ENCODE results near the gene CHGA. TPM values are rescaled to one million over a fixed set of nuclear protein-coding genes. Genes with fewer than 3 reads are reported as not detected.

The CHGA gene
- total RNA-seq, 1 experiment from 2014 or later, result 8.5 TPM

DNA sequence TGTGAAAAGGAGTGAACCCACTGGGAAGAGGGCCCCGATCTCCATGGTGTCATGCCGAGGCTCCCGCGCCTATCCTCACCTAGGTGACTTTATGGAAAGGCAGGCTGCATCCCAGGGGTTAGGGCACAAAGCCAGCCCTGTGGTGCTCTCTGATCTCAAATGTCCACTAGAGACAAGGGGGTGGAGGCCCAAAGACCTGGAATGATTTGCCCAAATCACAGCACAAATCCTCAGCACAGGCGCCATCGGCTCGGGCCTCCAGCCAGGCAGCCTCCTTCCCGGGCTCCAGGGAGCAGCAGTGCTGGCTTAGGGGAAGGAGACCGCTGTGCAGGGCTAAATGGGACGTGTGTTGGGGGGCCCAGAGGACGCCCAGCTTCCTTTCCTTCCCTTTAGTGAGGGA lies 17.6 kb downstream of the CHGA start:
- CTCF ChIA-PET, result no interaction called here
- ATAC-seq, result no peak
- no peaks in the 10 kb centered on the region; the same call in 1 of the 2 replicates for H3K36me3 Mint-ChIP-seq

DNA sequence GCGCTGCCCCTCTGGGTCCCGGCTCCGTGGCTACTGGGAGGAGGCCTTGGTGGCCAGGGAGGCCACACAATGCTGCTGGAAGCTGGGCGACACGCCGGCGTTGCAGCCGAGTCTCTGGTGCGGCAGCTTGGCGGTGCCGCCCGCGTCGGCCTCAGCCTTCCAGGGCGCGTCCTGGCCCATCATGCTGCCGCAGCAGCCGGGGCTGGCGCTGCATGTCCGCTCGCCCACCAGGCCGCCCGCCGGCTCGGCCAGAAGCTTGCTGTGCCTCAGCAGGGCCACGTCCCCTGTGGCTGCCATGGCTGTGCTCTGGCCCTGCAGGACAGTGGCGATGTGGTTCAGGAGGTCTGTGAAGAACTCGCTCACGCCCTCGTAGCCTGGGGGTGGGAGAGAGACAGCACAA lies 18.6 kb downstream of the CHGA start:
- no peak overlapping the region for H3K27ac Mint-ChIP-seq
- H3K4me3 Mint-ChIP-seq, result no peak overlapping the region
- no peaks in the 10 kb centered on the region for H3K4me1 Mint-ChIP-seq
- ChIA-PET CTCF (interaction anchor here (1.3 kb wide), 1 partner anchor 11 kb away, joined by 3 read pairs; no protein-coding TSS in a partner anchor), POLR2A (no interaction called here)
- H3K27me3 Mint-ChIP-seq (ENCODE audit: low read depth), result no peaks in the 10 kb centered on the region
- peaks cover 4% of the 10 kb centered on the region; the same call in 1 of the 2 replicates for H3K36me3 Mint-ChIP-seq
- H3K9me3 Mint-ChIP-seq, result no peaks in the 10 kb centered on the region
- no peak for DNase-seq (ENCODE audit: low spot score)
- no peak for TF ChIP-seq GRHL2 (CRISPR knock-in tag; IDR thresholded peaks at IDR 0.05; ENCODE audit: insufficient replicate concordance, severe bottlenecking)
- TF ChIP-seq FOXP4 (CRISPR knock-in tag; IDR thresholded peaks at IDR 0.05), result no peak
- no peak for TF ChIP-seq CBFB (CRISPR knock-in tag; IDR thresholded peaks at IDR 0.05; ENCODE audit: low read depth)
- no peak for TF ChIP-seq ZBTB21 (CRISPR knock-in tag; IDR thresholded peaks at IDR 0.05; ENCODE audit: borderline replicate concordance)
- TF ChIP-seq NFYB (CRISPR knock-in tag; conservative IDR thresholded peaks at IDR 0.05; ENCODE audit: low read depth), result no peak
- TF ChIP-seq, protein P1, sequence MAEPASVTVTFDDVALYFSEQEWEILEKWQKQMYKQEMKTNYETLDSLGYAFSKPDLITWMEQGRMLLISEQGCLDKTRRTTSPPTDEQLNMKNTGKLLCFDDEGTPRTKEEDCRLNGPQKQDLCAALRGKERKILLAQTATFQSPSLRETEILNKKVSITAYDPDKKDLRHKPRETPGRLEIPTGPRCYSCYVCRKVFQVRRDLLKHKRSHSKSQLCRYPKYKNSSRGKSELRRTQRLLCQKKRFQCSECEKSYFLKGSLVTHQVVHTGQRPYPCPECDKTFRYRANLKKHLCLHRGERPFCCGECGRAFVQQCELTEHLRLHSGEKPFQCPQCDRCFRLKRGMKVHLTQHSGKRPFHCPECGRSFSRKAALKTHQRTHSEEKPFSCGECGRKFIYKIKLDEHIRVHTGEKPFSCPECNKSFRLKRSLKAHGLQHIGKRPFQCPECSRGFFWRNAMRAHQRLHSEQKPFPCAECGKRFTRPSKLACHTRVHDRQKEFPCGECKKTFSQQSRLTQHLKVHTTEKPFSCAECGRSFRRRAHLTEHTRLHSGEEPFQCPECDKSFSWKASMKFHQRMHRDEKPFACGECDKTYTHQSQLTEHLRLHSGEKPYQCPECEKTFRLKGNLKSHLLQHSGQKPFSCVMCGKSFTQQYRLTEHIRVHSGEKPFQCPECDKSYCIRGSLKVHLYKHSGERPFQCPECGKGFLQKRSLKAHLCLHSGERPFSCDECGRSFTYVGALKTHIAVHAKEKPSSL (CRISPR knock-in tag; conservative IDR thresholded peaks at IDR 0.05), result no peak
- no peak for TF ChIP-seq IRF1 (CRISPR knock-in tag; IDR thresholded peaks at IDR 0.05)
- no peak for TF ChIP-seq AR (CRISPR knock-in tag; IDR thresholded peaks at IDR 0.05)
- TF ChIP-seq TP53 (CRISPR knock-in tag; IDR thresholded peaks at IDR 0.05), result no peak
- no peak for TF ChIP-seq ATF3 (CRISPR knock-in tag; conservative IDR thresholded peaks at IDR 0.05)
- TF ChIP-seq ZNF671 (CRISPR knock-in tag; IDR thresholded peaks at IDR 0.05), result no peak
- TF ChIP-seq ZNF423 (CRISPR knock-in tag; IDR thresholded peaks at IDR 0.05), result no peak
- TF ChIP-seq, protein P2, sequence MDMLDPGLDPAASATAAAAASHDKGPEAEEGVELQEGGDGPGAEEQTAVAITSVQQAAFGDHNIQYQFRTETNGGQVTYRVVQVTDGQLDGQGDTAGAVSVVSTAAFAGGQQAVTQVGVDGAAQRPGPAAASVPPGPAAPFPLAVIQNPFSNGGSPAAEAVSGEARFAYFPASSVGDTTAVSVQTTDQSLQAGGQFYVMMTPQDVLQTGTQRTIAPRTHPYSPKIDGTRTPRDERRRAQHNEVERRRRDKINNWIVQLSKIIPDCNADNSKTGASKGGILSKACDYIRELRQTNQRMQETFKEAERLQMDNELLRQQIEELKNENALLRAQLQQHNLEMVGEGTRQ (CRISPR knock-in tag; IDR thresholded peaks at IDR 0.05), result no peak
- TF ChIP-seq KAT7 (CRISPR knock-in tag; IDR thresholded peaks at IDR 0.05; ENCODE audit: borderline replicate concordance), result no peak
- no peak for TF ChIP-seq ESRRA (CRISPR knock-in tag; IDR thresholded peaks at IDR 0.05; ENCODE audit: borderline replicate concordance)
- TF ChIP-seq ATF1 (CRISPR knock-in tag; IDR thresholded peaks at IDR 0.05), result no peak
- no peak for TF ChIP-seq CREM (CRISPR knock-in tag; IDR thresholded peaks at IDR 0.05)
- no peak for ATAC-seq

More for the DNA sequence above, 17.6 kb downstream of the CHGA start:
- Mint-ChIP-seq H3K27ac (no peak overlapping the region), H3K4me3 (no peak overlapping the region), H3K4me1 (no peaks in the 10 kb centered on the region), H3K9me3 (no peaks in the 10 kb centered on the region), H3K27me3 (ENCODE audit: low read depth) (no peaks in the 10 kb centered on the region)
- TF ChIP-seq, protein P3, sequence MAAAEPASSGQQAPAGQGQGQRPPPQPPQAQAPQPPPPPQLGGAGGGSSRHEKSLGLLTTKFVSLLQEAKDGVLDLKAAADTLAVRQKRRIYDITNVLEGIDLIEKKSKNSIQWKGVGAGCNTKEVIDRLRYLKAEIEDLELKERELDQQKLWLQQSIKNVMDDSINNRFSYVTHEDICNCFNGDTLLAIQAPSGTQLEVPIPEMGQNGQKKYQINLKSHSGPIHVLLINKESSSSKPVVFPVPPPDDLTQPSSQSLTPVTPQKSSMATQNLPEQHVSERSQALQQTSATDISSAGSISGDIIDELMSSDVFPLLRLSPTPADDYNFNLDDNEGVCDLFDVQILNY (CRISPR knock-in tag; IDR thresholded peaks at IDR 0.05), result no peak
- TF ChIP-seq JUN (CRISPR knock-in tag; IDR thresholded peaks at IDR 0.05), result no peak
- TF ChIP-seq, protein P2 (CRISPR knock-in tag; IDR thresholded peaks at IDR 0.05), result no peak
- DNase-seq (ENCODE audit: low spot score), result no peak
- POLR2A ChIA-PET, result no interaction called here
